Caco-2 (cell line): Measurements from ENCODE around the gene IL12RB1. TPM values are rescaled to one million over a fixed set of nuclear protein-coding genes. Genes with fewer than 3 reads are reported as not detected.
A peak's percentile ranks its signal among the peaks of the same experiment; 100 is the strongest.

ENCODE experiments used
- BruUV-seq: library from RNA; stranded (reverse); fragments of 400-500 nt; replicated peaks from 2 replicates; lab custom pipeline; 2021; lab: Mats Ljungman, UMichigan
- CTCF ChIA-PET: fragments of 300-600 bp; sonication (Branson Sonifier 250); formaldehyde crosslinking; loops from one replicate; lab custom pipeline; 2022; ENCODE audit warnings: antibody characterized with exemption; lab: Charles Lee
- POLR2A ChIA-PET: fragments of 300-600 bp; sonication (Branson Sonifier 250); formaldehyde crosslinking; loops from one replicate; lab custom pipeline; 2022; ENCODE audit warnings: antibody characterized with exemption; lab: Charles Lee
- DNase-seq, 2 experiments: peaks; one replicate each; pipeline versions ENCODE4 v3.0.0 to v3.0.0-alpha.2; 2020 to 2022
- H3K27me3 ChIP-seq: replicated peaks from 2 replicates; pipeline ENCODE4 v1.6.0; 2011; ENCODE audit warnings: low read length; ENCODE audit not compliant: control insufficient read depth, insufficient read depth
- H3K36me3 ChIP-seq: 2 replicates; pipeline ENCODE4 v1.5.1; 2011; ENCODE audit warnings: low read length; ENCODE audit not compliant: control insufficient read depth, insufficient read depth
- H3K4me1 ChIP-seq: fragments of 250-450 bp; sonication (Bioruptor Pico); 2 replicates; pipeline ENCODE4 v1.5.1; 2020; ENCODE audit warnings: mild to moderate bottlenecking
- H3K4me3 ChIP-seq: 2 replicates; pipeline ENCODE4 v1.5.1; 2011; ENCODE audit warnings: low read depth, mild to moderate bottlenecking, control low read depth, low read length
- H3K9me3 ChIP-seq: fragments of 250-450 bp; sonication (Bioruptor Pico); 2 replicates; pipeline ENCODE4 v1.5.1; 2020; ENCODE audit warnings: mild to moderate bottlenecking, moderate library complexity
- H3K27ac Mint-ChIP-seq: one replicate; pipeline ENCODE4 v1.8.0; 2022; ENCODE audit warnings: mixed read lengths; ENCODE audit not compliant: unreplicated experiment
- H3K27me3 Mint-ChIP-seq: one replicate; pipeline ENCODE4 v1.8.0; 2022; ENCODE audit warnings: mixed read lengths; ENCODE audit not compliant: insufficient read depth, unreplicated experiment
- H3K36me3 Mint-ChIP-seq: one replicate; pipeline ENCODE4 v1.8.0; 2022; ENCODE audit warnings: mild to moderate bottlenecking, mixed read lengths; ENCODE audit not compliant: insufficient read depth, unreplicated experiment
- H3K4me1 Mint-ChIP-seq: one replicate; pipeline ENCODE4 v1.8.0; 2022; ENCODE audit warnings: low read depth, mixed read lengths; ENCODE audit not compliant: unreplicated experiment
- H3K4me3 Mint-ChIP-seq: one replicate; pipeline ENCODE4 v1.8.0; 2022; ENCODE audit warnings: mild to moderate bottlenecking, moderate library complexity, mixed read lengths; ENCODE audit not compliant: unreplicated experiment
- H3K9me3 Mint-ChIP-seq: one replicate; pipeline ENCODE4 v1.8.0; 2022; ENCODE audit warnings: mixed read lengths; ENCODE audit not compliant: unreplicated experiment
- CTCF ChIP-seq, 2 experiments: fragments of 200-600 bp in 1 of 2; IDR thresholded peaks; 1 replicate in 1 of 2; 2 replicates in 1 of 2; pipeline versions ENCODE4 v1.5.1 to v1.8.0; 2011 to 2022; ENCODE audit warnings: antibody characterized with exemption in 1 of 2, control low read depth in 1 of 2, inconsistent platforms in 1 of 2, low read depth in 1 of 2, low read length in 1 of 2, mild to moderate bottlenecking in 1 of 2, moderate library complexity in 1 of 2; ENCODE audit not compliant: insufficient read depth in 1 of 2, severe bottlenecking in 1 of 2, unreplicated experiment in 1 of 2
- intact Hi-C: fragments of 100-400 bp; cut with micrococcal nuclease; formaldehyde crosslinking; loops from one replicate; pipeline ENCODE4 v1.10.0; 2022; ENCODE audit not compliant: unreplicated experiment
- total RNA-seq: library from RNA; stranded (reverse); gene quantifications from 2 replicates; pipeline ENCODE4 v1.2.3, GENCODE V29; 2022

IL12RB1 gene
- total RNA-seq, 1 experiment from 2014 or later, result not detected

GRCh38 chr19:18059297-18059696 is 27.4 kb downstream of the IL12RB1 start:
- H3K4me1 Mint-ChIP-seq, result no peaks in the 10 kb centered on the region
- no peak overlapping the region for H3K4me3 ChIP-seq
- H3K4me1 ChIP-seq, result no peaks in the 10 kb centered on the region
- no peak for DNase-seq
- no peaks in the 10 kb centered on the region for H3K36me3 Mint-ChIP-seq
- intact Hi-C loops, result loop anchor here (2.0 kb wide), 1 partner anchor 120 kb away; no protein-coding TSS in a partner anchor
- H3K27ac Mint-ChIP-seq, result no peak overlapping the region
- BruUV-seq, result no TSS peak
- ChIA-PET CTCF (no interaction called here), POLR2A (no interaction called here)
- no peak overlapping the region for H3K4me3 Mint-ChIP-seq
- no peaks in the 10 kb centered on the region for H3K27me3 ChIP-seq
- no peaks in the 10 kb centered on the region for H3K36me3 ChIP-seq
- H3K9me3 Mint-ChIP-seq, result no peaks in the 10 kb centered on the region
- no peaks in the 10 kb centered on the region for H3K9me3 ChIP-seq
- no peak for TF ChIP-seq CTCF (IDR thresholded peaks at IDR 0.05; ENCODE audit: insufficient read depth in 1 of 2, low read depth in 1 of 2, low read length in 1 of 2, severe bottlenecking in 1 of 2, unreplicated experiment in 1 of 2)
- no peaks in the 10 kb centered on the region for H3K27me3 Mint-ChIP-seq

- ChIA-PET CTCF (interaction anchor here (0.5 kb wide), 1 partner anchor 29 kb away, joined by 10 read pairs; no protein-coding TSS in a partner anchor), POLR2A (no interaction called here)
- Mint-ChIP-seq H3K27ac (no peak overlapping the region), H3K36me3 (no peaks in the 10 kb centered on the region), H3K4me1 (no peaks in the 10 kb centered on the region), H3K27me3 (no peaks in the 10 kb centered on the region), H3K9me3 (no peaks in the 10 kb centered on the region), H3K4me3 (peak overlapping the region; percentile 60)
- Histone ChIP-seq H3K9me3 (no peaks in the 10 kb centered on the region), H3K36me3 (no peaks in the 10 kb centered on the region), H3K27me3 (no peaks in the 10 kb centered on the region), H3K4me1 (no peaks in the 10 kb centered on the region), H3K4me3 (no peak overlapping the region)
- no TSS peak for BruUV-seq
- peak; percentile 87 to 92 for TF ChIP-seq CTCF (IDR thresholded peaks at IDR 0.05; ENCODE audit: insufficient read depth in 1 of 2, low read depth in 1 of 2, low read length in 1 of 2, severe bottlenecking in 1 of 2, unreplicated experiment in 1 of 2)
- peak; percentile 69 to 83 for DNase-seq
- intact Hi-C loops, result loop anchor here (1.0 to 2.0 kb wide), 3 partner anchors 29 to 120 kb away; no protein-coding TSS in a partner anchor
Measured at GRCh38 chr19:18058208-18059009, 28.3 kb downstream of the IL12RB1 start.

- ChIA-PET CTCF (interaction anchor here (0.5 to 0.7 kb wide), 2 partner anchors 28 to 38 kb away, joined by 3 to 10 read pairs; no protein-coding TSS in a partner anchor), POLR2A (no interaction called here)
- H3K9me3 Mint-ChIP-seq, result no peaks in the 10 kb centered on the region
- Histone ChIP-seq H3K4me1 (no peaks in the 10 kb centered on the region), H3K9me3 (no peaks in the 10 kb centered on the region), H3K36me3 (no peaks in the 10 kb centered on the region), H3K4me3 (no peak overlapping the region), H3K27me3 (no peaks in the 10 kb centered on the region)
- intact Hi-C loops, result no loop called here
- no peaks in the 10 kb centered on the region for H3K4me1 Mint-ChIP-seq
- no peak for DNase-seq
- BruUV-seq, result no TSS peak
- peak overlapping the region; percentile 60 for H3K4me3 Mint-ChIP-seq
- H3K36me3 Mint-ChIP-seq, result no peaks in the 10 kb centered on the region
- no peak overlapping the region for H3K27ac Mint-ChIP-seq
- H3K27me3 Mint-ChIP-seq, result no peaks in the 10 kb centered on the region
- no peak for TF ChIP-seq CTCF (IDR thresholded peaks at IDR 0.05; ENCODE audit: insufficient read depth in 1 of 2, low read depth in 1 of 2, low read length in 1 of 2, severe bottlenecking in 1 of 2, unreplicated experiment in 1 of 2)
Measured at GRCh38 chr19:18057557-18057956, 29.2 kb downstream of the IL12RB1 start.
